Myometrial cell (primary cell): ENCODE measurements around the gene RNU6-7. TPM values are rescaled to one million over a fixed set of nuclear protein-coding genes. Genes with fewer than 3 reads are reported as not detected.

Experiments
- total RNA-seq: library from RNA; depleted of rRNA; stranded (reverse); fragments of >200 nt; gene quantifications from 2 replicates; pipeline ENCODE4 v1.2.3, GENCODE V29; 2015

Gene RNU6-7
- total RNA-seq: not detected in 2 replicates

DNA sequence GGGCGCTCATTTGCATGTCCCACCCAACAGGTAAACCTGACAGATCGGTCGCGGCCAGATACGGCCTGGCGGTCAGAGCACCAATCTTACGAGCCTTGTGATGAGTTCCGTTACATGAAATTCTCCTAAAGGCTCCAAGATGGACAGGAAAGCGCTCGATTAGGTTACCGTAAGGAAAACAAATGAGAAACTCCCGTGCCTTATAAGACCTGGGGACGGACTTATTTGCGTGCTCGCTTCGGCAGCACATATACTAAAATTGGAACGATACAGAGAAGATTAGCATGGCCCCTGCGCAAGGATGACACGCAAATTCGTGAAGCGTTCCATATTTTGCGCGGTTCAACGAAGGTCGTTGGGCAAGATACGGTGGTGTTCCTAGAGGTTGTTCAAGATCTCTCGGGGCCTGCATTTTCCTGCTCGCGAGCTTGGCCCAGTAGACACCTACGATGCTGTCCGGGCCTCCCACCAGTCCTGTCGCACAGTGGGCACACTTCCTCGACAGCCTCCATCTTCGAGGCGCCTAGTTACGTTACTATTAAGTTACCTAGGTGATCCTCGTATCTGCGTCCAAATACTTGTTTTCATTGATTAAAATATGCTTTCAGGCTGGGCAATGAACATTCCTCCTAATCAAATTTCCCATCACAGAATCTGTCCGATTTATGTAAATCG, at the start of gene RNU6-7:
TSS of gene RNU6-7 (plus strand) at position 230 of the 675 bp plus-strand sequence.

DNA sequence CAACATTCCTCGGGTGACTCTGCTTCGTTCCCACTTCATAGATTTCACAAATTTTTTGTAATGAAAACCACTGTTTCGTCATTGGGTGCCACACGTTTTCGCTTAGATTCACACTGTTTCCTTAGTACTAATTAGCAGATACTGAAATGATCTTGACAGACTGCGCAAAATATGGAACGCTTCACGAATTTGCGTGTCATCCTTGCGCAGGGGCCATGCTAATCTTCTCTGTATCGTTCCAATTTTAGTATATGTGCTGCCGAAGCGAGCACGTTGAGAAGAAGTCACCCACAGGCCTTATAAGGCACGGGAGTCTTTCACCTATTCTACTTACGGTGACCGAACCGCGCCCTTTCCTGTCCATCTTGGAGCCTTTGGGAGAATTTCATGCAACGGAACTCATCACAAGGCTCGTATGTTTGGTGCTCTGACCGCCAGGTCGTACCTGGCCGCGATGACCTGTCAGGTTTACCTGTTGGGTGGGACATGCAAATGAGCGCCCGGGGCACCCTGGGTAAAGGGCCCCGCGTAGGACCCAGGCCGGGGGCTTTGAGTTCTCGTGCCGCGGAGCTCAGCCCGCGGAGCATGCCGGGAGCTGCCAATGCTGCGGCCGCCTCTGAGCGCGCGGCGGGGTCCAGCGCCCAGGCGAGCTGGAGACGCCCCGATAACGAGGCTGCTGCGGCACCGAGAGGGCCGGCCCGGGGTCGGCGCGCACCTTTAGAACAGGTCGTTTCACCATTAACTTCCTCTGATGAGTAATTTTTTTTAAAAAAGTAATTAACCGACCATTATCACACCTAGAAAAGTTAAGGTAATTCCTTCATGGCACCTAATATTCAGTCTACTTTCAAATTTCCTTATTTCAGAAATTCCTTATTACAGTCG, 1.4 kb downstream of the RNU6-7 start, which contains the start of gene RNU6-8:
TSS of gene RNU6-8 (minus strand) at position 272 of the 885 bp plus-strand sequence.

Other genes with a start within 250 kb of the RNU6-7 start
- 34.9 and 38.5 TPM in 2 replicates for gene ARHGAP5, start 124.7 kb upstream of the RNU6-7 start, total RNA-seq
- gene RNU6-8, start 1.2 kb downstream of the RNU6-7 start, total RNA-seq: not detected in 2 replicates
- gene AKAP6, start 127.3 kb downstream of the RNU6-7 start, total RNA-seq: 4.3 and 5.5 TPM in 2 replicates